Measurements from ENCODE around the gene TIMM23.
"Not testable (repeated sequence)": the region's sequence is repeated elsewhere in the genome, so short reads cannot be mapped to it uniquely, and the experiment has no call there.

Gene TIMM23, protein sequence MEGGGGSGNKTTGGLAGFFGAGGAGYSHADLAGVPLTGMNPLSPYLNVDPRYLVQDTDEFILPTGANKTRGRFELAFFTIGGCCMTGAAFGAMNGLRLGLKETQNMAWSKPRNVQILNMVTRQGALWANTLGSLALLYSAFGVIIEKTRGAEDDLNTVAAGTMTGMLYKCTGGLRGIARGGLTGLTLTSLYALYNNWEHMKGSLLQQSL

DNA sequence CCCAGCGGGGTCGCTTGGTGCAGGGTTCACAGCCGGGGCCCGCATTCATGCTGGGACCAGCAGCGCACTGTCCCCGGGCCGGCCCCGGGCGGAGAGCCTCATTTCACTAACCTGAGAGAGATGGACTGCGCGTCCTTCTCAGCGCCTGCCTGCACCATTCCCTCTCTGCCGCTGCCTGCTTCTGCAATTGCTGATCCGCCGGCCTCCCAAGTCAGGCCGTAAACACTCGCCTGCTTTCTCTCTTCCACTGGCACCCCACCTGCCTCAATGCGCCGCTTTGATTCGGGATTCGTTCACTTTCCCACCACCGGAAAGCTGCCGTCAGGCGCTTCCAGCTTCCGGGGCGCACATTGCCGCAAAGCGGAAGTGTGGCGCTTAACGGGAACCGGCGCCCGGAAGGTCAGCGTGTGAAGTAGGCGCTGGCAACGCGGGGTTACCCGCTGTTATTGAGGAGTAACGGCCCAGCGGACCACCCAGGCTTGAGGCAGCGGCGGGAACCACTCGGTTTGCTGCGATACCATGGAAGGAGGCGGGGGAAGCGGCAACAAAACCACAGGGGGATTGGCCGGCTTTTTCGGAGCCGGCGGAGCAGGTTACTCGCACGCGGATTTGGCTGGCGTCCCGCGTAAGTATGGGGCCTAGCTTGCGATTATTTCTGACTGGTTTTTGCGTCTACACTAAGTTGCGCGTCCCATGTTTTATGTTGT, at the start of gene TIMM23:
Gene TIMM23, plus strand, starts transcription at position 384 of the 707 bp plus-strand sequence. Its CDS starts 136 bp downstream, at position 520.
- peak; percentile 1 for DNase-seq

DNA sequence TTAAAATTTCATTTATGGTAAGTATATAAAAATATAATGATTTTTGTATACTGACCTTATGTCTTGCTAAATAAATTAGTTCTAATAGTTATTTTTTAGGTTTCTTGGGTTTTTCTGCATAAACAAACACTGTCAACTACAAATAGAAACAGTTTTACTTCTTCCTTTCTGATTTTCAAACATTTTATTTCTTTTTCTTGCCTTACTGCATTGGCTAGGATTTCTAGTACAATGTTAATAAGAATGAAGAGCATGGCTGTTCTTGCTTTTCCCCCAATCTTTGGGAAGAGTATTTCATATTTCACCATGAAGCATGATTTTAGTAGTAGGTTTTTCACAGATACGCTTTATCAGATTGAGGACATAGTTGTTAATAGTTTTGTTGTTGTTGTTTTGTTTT, 45.5 kb upstream of the TIMM23 start:
- not testable (repeated sequence) for DNase-seq

DNA sequence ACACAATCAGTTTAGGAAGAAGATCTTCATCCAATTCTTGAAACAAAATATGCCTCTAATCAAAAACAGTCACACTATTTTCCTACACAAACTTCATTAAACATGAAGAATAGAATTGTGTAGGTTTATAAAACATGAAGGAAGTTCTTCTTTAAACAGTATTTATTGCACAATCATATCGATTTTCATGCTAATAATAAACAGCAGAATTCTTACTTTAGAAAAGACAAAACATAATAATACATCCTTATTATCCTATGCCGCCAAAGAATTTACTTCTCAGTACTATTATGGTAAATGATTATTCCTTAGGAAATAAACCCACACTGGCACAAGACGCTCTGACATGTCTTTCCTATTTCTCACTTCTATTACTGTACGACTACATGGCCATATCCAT, 41.0 kb upstream of the TIMM23 start:
- DNase-seq, result not testable (repeated sequence)

DNA sequence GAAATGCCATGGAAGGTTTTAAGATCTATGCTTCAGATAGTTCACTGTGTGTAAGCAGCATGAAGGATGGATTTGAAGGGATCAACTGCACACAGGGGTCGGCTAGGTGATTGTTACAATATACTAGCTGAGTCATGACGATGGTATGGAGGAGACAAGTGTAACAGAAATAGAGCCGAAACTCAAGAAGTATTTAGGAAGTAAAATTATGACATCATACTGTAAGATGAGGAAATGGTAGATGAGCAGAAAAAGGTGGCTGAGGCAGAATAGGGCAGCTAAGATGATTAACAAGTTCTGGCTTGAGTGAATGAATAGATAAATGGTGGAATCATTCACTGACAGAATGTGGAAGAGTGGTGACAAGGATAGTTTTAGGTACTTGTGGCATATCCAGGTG, 37.5 kb upstream of the TIMM23 start:
- not testable (repeated sequence) for DNase-seq

DNA sequence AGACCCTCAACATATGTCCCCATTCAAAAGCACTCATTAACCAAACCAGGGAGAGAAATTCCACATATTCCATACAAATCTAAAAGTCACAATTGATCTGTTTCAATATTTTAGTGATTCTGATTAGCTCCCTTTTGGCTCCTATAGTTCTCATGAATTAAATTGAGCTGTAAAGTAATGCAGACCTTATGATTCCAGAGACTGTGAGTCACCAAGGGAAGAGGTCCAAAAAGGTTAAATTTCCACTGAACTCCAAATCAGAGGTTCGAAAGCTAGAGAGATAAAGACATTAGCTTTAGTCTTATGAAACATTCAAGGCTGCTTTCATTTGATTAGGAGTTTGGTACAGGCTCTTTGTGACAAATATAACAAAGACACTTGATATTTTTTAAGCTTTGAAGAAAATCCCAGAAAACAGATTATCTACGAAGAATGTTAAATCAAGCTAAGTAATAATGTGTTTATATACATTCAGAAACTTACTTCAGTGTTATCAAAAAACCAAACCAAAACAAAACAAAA, 33.1 kb upstream of the TIMM23 start:
- not testable (repeated sequence) for DNase-seq

DNA sequence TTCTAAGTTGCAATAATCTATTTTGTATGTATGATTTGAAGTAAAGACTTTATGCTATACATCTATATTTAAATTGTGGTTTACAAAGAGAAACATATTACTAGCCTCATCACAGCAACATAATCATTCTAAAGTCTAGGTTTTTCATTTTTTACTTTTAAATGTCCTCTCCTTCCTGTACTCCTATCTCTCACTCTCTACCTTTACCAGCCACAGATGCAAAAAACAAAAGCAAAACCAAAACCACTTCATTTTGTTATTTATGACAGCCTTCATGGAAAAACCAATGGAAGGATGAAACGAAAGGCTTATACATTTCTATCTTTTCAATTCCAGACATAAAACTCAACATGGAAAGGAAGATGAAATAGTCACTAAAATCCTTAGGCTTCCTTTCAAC, 31.1 kb upstream of the TIMM23 start:
- DNase-seq, result not testable (repeated sequence)

DNA sequence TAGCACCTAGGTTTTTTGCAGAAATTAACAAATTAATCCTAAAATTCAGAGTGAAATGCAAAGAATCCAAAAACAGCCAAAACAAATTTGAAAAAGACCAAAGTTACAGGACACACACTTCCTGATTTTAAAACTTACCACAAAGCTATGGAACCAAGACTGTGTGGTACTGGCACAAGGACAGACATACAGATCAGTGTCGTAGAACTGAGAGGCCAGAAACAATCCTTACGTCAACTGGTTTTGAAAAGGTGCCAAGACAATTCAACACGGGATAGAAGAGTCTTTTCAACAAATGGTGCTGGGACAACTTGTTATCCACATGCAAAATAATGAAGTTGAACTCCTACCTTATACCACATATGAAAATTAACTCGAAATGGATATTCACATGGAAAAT, 26.8 kb upstream of the TIMM23 start:
- not testable (repeated sequence) for DNase-seq

DNA sequence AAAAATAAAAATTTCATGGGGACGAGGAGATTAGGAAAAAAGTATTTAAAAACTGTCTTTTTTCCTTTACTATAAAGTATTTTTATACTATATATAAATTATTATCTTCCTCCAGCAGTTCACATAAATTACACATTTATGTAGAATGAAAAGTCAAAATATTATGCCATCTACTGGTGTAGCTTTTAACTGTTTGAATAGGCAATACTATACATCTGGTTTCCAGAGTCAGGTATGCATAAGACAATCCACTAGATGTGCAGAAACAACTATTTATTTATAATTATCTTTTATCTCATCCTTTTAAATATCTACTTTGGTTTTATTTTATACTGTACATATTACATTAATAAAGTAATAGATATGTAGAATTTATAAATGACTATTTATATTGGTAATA, 24.9 kb upstream of the TIMM23 start:
- not testable (repeated sequence) for DNase-seq

DNA sequence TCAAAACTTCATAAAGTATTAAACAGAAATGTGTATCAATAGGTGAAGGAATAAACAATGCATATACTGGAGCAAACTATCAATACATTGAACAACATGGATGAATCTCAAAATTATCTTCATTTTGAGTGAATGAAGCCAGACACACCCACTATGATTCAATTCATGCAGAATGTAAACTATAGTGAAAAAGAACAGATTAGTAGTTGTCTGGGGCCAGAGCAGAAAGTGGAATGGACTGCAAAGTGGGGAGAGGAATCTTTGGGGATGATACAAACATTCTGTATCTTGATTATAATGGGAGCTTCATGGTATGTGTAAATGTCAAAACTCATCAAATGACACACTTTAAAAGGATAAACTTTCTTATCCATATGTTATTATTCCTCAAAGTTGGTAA, 23.5 kb upstream of the TIMM23 start:
- not testable (repeated sequence) for DNase-seq

DNA sequence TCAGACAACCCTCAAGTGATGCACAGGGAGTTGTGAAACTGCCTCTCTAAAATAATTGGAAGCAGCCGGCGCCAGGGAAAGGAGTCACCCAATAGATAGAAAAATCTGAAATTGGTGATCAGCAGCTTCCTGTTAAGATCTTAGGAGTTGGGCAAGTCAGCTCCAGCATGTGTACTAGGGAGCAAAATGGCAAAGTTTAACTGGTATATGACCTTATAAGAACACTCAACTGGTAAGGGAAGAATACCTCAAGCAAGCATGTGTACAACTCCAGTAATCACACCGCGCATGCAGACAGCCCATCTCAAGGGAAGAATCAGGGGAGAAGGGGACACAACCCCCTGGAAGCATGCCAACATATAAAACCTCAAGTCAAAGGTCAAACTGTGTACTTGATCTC, 17.9 kb upstream of the TIMM23 start:
- not testable (repeated sequence) for DNase-seq

DNA sequence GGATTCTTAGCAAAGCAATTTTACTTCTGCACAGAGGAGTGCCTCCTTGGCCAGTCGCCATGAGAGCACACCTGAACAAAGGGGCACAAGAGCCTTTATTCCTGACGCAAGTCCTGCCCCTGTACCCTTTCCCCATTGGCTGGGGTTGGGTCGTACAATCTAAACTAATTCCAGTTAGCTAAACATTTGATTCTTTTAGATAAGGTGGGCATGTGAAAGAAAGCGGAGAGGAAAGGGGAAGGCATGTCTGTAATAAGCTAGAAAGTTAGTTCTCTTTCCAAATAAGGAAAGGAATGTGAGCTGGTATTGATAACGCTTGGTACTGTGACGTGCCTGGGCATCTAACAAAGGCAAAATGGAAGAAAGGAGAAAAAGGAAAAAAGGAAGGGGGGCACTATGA, 15.7 kb upstream of the TIMM23 start:
- DNase-seq, result not testable (repeated sequence)

DNA sequence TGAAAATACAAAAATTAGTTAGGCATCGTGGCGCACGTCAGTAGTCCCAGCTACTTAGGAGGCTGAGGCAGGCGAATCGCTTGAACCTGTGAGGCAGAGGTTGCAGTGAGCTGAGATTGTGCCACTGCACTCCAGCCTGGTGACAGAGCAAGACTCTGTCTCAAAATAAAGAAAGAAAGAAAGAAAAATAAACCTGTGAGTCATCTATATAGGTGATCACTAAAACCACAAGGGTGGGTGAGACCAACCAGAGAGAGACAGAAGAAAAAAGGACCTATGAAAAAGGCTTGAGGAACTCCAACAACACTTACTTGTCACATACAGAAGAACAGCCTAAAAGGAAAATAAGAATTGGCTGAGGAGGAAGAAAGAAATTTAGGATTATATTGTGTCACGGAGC, 14.4 kb upstream of the TIMM23 start:
- DNase-seq, result not testable (repeated sequence)

DNA sequence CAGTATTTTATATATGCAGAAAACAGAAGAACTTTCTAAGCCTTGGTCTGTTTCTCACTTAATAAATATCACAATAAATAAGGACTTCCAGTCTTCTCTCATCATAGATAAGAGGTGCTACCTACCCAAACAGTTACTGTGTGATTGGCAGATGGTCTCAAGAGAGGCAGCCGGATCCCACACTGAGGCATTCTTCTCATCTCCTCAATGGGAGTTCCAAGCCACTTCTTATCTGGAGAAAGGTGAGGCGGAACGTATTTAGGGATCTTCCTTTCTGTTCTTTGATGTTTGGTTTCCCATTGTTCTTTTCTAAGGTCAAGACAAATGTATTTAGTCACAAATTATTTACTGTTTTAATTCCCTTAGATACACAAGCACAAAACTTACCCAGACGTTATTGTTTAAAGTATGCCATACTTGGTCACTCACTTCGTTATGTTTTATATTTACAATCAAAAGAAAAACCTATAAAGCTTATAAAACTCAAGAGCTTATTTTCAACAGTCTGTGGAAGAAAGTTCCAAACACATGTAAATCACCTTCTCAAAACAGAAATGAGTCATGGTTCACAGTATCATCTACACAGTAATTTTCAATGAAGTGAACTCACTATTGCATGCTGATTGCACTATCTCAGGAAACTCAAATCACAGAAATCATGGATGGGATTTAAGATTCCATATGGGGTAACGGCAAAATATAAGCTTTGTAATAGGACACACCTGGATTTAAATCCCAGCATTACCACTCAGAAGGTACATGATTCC, 9.4 kb upstream of the TIMM23 start:
- not testable (repeated sequence) for DNase-seq

DNA sequence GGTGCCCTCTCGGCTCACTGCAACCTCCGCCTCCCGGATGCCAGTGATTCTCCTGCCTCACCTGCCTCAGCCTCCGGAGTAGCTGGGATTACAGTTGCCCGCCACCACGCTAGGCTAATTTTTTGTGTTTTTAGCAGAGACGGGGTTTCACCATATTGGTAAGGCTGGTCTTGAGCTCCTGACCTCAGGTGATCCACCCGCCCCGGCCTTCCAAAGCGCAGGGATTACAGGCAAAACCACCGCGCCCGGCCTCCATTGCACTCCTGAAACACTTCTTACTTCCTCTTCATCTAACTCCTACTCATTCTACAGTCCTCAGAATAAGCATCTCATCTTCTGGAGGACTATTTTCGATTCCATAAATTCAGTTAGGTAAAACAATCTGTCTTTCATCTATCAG, 1.3 kb upstream of the TIMM23 start:
- DNase-seq, result not testable (repeated sequence)

DNA sequence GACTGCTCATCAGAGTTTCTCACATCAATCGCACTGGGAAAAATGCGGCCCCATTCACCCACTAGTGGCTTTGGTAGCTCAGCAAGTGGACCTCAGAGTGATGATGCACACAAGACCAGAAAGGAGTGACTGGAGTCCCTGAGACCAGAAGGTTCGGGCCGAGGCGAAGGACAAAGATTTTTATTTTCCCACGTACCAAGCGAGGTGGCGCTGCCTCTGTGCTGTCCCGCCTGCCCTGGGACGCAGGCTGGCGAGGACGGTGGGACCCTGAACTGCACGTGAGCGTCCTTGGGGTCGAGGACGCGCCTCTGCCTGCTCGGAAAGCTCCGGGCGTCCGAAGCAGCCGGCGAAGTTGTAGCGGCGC, 565 bp upstream of the TIMM23 start:
- DNase-seq, result not testable (repeated sequence)

DNA sequence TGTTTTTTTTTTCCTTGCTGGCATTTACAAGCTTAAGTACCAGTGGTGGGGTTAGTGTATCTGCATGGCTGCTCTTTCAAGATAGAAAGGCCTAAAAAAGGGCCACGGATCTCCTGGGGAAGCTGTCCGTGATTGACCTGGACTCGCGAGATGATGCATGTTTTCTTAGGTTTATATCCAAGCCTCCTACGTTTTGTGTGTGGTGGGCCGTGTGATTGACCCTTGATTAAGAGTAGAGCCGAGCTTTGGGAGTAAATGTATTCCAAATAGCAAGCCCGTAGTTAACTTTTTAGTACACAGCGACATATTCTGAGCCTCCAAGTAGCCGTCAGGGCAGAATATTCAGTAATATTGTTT, 502 bp downstream of the TIMM23 start:
- not testable (repeated sequence) for DNase-seq

DNA sequence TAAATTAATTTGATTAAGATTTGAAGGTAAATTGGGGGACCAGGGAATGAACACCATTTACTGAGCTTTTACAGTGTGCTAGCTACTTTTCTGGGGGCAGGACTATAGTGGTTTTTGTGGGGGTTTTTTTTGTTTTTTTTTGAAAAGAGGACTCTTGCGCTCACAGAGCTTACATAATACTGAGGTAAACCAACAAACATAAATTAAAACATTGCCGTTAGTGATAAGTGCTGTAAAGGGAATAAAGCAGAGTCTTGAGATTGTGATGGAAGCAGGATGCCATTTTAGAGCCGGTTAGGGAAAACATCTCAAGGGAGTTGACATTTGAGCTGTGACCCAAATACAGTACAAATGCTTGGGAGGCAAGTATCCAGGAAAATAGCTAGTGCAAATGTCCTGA, 1.8 kb downstream of the TIMM23 start:
- DNase-seq, result not testable (repeated sequence)

DNA sequence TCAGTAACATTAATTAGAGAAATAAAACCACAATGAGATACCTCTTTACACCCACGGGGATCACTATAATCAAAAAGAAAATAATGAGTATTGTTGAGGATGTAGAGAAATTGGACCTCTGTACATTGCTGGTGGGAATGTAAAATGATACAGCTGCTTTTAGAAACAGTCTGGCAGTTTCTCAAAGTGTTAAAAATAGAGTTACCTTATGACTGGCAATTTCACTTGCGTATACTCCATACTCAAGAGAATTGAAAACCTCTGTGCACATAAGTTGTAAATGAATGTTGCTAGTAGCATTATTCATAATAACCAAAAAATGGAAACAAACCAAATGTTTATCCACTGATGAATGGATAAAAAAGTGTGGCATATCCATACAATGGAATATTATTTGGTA, 6.3 kb downstream of the TIMM23 start:
- not testable (repeated sequence) for DNase-seq

DNA sequence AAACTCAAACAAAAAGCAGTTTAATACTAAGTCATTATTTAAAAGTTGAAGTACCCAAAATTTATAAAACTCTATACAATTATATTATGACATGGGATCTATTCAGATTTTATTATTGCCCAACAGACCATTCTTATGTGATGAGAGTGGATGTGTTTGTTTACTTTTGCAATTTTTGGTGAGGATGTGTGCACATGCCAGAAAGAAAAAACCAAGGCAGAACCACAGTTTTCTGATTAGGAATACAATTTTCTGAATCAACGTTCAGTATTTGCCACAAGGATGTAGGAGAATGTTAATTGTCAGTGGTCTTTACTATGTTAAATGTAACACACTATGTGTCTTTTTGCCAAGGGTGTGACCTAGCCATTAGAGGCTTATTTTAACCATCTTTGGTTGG, 9.1 kb downstream of the TIMM23 start:
- not testable (repeated sequence) for DNase-seq

DNA sequence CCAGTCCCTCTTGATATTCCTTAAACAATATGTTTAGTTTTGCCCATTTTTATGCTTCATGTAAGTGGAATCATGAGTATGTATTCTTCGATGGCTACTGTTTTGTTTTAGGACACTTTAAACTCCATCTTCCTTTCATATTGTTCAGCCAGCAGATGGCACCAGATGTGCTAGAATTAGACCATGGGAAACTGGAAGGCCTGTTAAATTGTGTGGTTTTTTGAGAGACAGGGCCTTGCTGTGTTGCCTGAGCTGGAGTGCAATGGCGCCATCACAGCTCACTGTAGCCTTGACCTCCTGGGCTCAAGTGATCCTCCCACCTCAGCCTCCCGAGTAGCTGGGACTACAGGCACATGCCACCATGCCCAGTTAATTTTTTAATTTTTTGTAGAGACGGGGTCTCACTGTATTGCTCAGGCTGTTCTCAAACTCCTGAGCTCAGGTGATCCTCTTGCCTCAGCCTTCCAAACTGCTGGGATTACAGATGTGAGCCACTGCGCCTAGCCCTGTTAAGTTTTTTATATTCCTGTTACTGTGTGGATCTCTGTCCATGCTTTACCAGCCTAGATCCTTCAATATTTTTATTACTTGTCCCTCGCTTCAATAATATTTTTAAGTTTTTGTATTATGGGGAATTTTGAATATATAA, 11.4 kb downstream of the TIMM23 start:
- DNase-seq, result not testable (repeated sequence)

DNA sequence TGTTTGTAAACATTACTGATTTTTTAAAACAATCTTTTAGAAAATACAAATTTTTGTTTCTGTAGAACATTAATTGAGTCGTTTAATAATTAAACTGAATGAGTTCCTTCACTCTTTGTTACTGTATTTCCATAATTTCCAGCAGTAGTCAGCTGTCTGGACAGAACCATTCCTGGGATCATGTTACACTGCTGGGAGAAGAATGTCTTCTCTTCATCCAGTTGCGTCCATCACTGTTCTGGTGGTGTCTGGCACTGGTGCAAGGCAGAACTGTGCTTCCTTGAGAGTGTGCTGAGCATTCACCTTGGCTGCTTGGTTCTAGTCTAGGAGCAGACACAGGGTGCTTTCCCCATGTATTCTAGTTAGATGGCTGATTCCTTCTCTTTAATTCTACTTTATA, 12.2 kb downstream of the TIMM23 start:
- DNase-seq, result not testable (repeated sequence)

DNA sequence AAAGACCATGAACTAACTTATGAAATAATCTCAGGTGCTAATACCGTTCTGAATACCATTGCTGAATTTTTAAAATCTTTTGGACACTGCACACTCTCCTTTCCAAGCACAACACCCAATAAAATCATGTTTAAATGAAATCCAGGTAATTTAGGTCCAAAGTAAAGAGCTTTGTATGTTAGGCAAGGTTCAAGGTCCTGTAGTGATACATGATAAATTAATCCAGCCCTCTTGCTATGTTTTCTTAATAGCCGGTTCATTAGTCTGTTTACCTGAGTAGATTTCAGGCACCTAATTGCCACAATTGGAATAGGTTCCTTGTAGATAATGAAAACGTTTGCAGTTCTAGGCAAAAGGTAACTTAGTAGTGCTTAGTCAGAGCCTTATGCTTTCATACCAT, 13.3 kb downstream of the TIMM23 start:
- not testable (repeated sequence) for DNase-seq

DNA sequence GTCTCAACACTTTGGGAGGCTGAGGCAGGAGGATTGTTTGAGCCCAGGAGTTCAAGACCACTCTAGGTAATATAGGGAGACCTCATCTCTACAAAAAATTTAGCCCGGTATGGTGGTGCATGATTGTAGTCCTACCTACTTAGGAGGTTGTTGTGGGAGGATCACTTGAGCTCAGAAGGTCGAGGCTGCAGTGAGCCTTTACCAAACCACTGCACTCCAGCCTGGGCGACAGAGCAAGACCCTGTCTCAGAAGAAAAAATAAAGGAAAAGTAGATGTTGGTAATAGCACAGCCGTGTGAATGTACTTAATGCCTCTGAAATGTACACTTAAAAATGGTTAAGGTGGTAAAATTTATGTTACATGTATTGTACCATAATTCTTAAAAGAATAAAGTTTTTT, 25.3 kb downstream of the TIMM23 start:
- no peak for DNase-seq
